Right renal cortex interstitium (tissue), 3 donors: ENCODE measurements around the gene KRTAP19-4. TPM values are rescaled to one million over a fixed set of nuclear protein-coding genes. Genes with fewer than 3 reads are reported as not detected.
"Not testable (repeated sequence)": the region's sequence is repeated elsewhere in the genome, so short reads cannot be mapped to it uniquely, and the experiment has no call there.

Experiments used
- DNase-seq, 3 donors: peaks; one replicate each; pipeline ENCODE4 v3.0.0-alpha.2; 2013; ENCODE audit warnings: low read depth in 3 of 3, low spot score in 2 of 3
- polyA plus RNA-seq, 3 donors: library from polyadenylated mRNA; unstranded; fragments of 120-200 nt; gene quantifications; one replicate each; pipeline ENCODE4 v1.2.1, GENCODE V29; 2013; ENCODE audit not compliant: insufficient read length in 3 of 3

The KRTAP19-4 gene
- not detected for polyA plus RNA-seq

- no peak for DNase-seq
Measured at GRCh38 chr21:30497065-30497464, at the start of gene KRTAP19-4. Gene KRTAP19-4 (minus strand): TSS chr21:30497165. CDS start chr21:30497110, 55 bp downstream.

- DNase-seq = no peak
Measured at GRCh38 chr21:30541764-30542163, 44.8 kb upstream of the KRTAP19-4 start, which contains the start of gene KRTAP19-6. Gene KRTAP19-6 (minus strand): TSS chr21:30541864. CDS start chr21:30541833, 31 bp downstream.

- no peak for DNase-seq
Measured at GRCh38 chr21:30518876-30519275, 21.9 kb upstream of the KRTAP19-4 start.

- DNase-seq = no peak
Measured at GRCh38 chr21:30515681-30516080, 18.7 kb upstream of the KRTAP19-4 start.

- DNase-seq = not testable (repeated sequence)
Measured at GRCh38 chr21:30505621-30506205, 8.7 kb upstream of the KRTAP19-4 start.

DNA sequence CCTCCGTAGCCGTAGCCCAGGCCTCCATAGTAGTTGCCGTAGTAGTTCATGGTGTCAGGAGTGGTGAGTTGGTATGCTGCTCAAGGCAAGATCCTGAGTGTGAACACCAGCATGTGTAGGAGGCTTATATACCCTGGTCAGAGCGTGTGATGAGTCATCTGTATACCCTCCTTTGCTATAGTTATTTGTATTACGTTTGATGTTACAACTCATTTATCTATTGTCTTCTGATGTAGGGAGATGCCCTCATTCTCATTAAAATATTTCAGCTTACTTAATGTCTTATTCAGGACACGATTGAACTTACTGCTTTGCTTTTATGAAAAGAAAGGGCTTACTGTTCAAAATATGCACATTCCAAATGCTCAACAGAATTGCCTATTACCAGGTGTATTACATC, 5.1 kb upstream of the KRTAP19-4 start, which contains the start of gene KRTAP19-5:
KRTAP19-5 (minus strand) TSS at position 101 of the 400 bp plus-strand sequence; CDS start at position 50, 51 bp downstream.
- DNase-seq = no peak

DNA sequence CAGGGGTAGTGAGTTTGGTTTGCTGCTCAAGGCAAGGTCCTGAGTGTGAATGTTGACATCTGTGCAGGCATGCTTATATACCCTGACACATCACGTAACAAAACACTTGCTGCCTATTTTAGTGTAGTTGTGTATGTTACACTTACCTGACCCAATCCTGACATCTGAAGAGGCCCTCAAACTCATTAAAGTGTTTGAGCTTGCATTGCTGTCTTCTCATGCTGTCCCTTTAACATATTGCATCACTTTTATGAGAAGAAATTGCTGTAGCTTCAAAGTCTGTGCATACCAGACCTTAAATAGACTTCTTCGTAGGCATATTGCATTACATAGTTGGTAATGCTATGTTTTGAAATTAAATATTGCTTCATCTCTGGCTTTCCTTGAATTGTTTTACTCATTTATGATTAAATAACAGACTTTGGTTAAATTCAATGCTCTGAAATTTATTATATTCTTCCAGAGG, 5.0 kb downstream of the KRTAP19-4 start, which contains the start of gene KRTAP19-3:
KRTAP19-3 (minus strand) TSS at position 51 of the 466 bp plus-strand sequence. CDS start 56 bp downstream, outside the sequence.
- DNase-seq = no peak

GRCh38 chr21:30487336-30487735, 9.6 kb downstream of the KRTAP19-4 start, which contains the start of gene KRTAP19-2:
Gene KRTAP19-2 (minus strand): TSS chr21:30487436. CDS start chr21:30487348, 88 bp downstream.
- DNase-seq = no peak

- DNase-seq = no peak
Measured at GRCh38 chr21:30486180-30486579, 10.8 kb downstream of the KRTAP19-4 start.

GRCh38 chr21:30482130-30482529, 14.8 kb downstream of the KRTAP19-4 start:
- DNase-seq = no peak

GRCh38 chr21:30480145-30480544, 16.8 kb downstream of the KRTAP19-4 start, which contains the start of gene KRTAP19-1:
Gene KRTAP19-1 (minus strand): TSS chr21:30480367. CDS start chr21:30480317, 50 bp downstream.
- no peak for DNase-seq

DNA sequence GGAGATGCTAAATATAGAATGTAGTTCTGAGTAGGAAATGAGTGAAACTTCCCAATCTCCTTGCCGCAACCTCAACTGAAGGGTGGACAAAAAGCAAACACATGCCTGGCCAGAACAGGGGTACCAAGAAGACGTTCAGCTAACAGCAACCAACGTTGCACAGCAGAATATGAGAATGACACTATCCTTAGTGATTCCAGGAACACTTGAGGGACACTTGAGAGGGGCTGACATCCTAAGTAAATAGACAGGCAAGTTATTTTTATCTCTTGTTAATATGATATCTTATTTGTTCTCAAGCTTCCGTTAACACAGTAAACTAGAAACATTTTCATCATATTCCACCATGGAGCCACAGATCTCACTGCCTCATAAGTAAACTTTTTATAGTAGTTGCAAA, 17.7 kb downstream of the KRTAP19-4 start:
- DNase-seq = no peak

GRCh38 chr21:30478004-30478403, 19.0 kb downstream of the KRTAP19-4 start:
- no peak for DNase-seq

GRCh38 chr21:30468900-30469714, 27.9 kb downstream of the KRTAP19-4 start:
- no peak for DNase-seq

DNA sequence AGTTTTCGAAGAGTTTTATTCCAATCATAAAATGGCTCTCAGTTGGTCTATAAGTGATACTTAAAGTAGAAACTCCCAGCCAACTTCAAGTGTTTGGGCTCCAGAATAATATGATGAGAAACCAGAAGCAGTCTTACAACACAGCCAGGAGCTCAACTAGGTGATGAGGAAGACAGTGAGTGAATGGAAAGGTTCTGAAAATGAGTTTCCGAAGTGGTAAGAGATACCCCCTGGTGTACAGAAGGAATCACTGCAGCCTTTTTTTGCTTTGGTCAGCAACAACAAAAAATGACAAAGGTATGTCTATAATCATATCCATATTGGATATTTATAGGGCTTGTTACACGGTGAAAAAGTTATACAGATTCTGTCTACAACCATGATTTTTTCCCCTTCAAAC, 33.3 kb downstream of the KRTAP19-4 start:
- DNase-seq = no peak

DNA sequence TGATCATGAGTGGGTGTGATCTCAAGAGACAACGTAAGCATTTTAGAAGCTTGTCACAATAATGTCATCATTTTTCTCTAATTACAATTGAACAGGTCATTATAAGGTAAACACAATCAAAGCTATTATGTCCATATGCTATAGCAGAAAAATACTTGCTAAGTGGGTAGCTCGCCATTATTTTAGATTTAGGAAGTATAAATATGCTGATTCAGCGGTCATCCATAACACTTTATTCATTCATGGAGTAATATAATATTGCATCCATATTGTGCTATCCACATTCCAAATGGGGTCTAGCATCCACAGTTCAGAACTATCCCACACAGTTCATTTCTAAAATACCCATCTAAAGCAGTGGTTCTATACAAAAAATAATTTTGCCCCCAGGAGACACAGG, 48.5 kb downstream of the KRTAP19-4 start:
- no peak for DNase-seq

DNA sequence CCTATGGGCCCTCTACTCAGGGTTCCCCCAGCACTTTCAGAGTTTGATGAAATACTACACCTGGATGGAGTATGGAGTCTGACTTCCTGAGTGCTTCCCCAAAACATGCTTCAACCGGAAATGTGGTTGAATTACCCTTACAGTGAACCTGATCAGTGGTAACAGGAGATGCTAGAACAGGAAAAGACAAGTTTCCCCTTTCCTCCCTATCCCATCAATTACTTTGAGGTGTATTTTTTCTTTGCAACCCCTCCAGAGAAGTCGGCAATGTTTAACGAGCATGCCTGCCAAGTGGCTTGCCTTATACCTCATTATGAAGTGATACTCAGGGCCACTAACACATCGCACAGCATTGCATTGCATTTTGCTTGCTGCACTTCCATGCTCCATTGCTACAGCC, 49.9 kb downstream of the KRTAP19-4 start:
- no peak for DNase-seq
